Activated naive CD8-positive, alpha-beta T cell treated with anti-CD3 and anti-CD28 coated beads, Interleukin-2, amount 50 U/mL, for 24 hours (primary cell): ENCODE results near the gene PYDC1.
A peak's percentile ranks its signal among the peaks of the same experiment; 100 is the strongest.

Experiments
- ATAC-seq: fragments of 150-1000 bp; cut with Tn5 transposase; one replicate; pipeline ENCODE4 v1.10.0; 2021
- DNase-seq: peaks from one replicate; pipeline ENCODE4 v3.0.0; 2021
- H3K27ac Mint-ChIP-seq: one replicate; pipeline ENCODE4 v1.8.0; 2021; ENCODE audit warnings: mild to moderate bottlenecking, mixed read lengths
- H3K27me3 Mint-ChIP-seq: one replicate; pipeline ENCODE4 v1.8.0; 2021; ENCODE audit warnings: mixed read lengths
- H3K36me3 Mint-ChIP-seq: one replicate; pipeline ENCODE4 v1.8.0; 2021; ENCODE audit warnings: low read depth, mixed read lengths
- H3K4me1 Mint-ChIP-seq: one replicate; pipeline ENCODE4 v1.8.0; 2021; ENCODE audit warnings: mixed read lengths
- H3K4me3 Mint-ChIP-seq: one replicate; pipeline ENCODE4 v1.8.0; 2021; ENCODE audit warnings: mild to moderate bottlenecking, moderate library complexity, mixed read lengths
- H3K9me3 Mint-ChIP-seq: one replicate; pipeline ENCODE4 v1.8.0; 2021; ENCODE audit warnings: mixed read lengths

PYDC1 gene

GRCh38 chr16:31242206-31242605, 25.3 kb upstream of the PYDC1 start:
- H3K27me3 Mint-ChIP-seq, result no peaks in the 10 kb centered on the region
- no peak overlapping the region for H3K4me3 Mint-ChIP-seq
- no peak for ATAC-seq
- no peak for DNase-seq
- H3K36me3 Mint-ChIP-seq, result no peaks in the 10 kb centered on the region
- no peaks in the 10 kb centered on the region for H3K9me3 Mint-ChIP-seq
- H3K27ac Mint-ChIP-seq, result no peak overlapping the region
- peaks cover 3% of the 10 kb centered on the region for H3K4me1 Mint-ChIP-seq

- no peaks in the 10 kb centered on the region for H3K9me3 Mint-ChIP-seq
Measured at GRCh38 chr16:31238041-31238440, 21.1 kb upstream of the PYDC1 start.

GRCh38 chr16:31229501-31229900, 12.6 kb upstream of the PYDC1 start:
- H3K36me3 Mint-ChIP-seq, result no peaks in the 10 kb centered on the region
- H3K4me3 Mint-ChIP-seq, result no peak overlapping the region
- no peaks in the 10 kb centered on the region for H3K4me1 Mint-ChIP-seq
- no peaks in the 10 kb centered on the region for H3K9me3 Mint-ChIP-seq
- no peak for DNase-seq
- ATAC-seq, result no peak
- H3K27me3 Mint-ChIP-seq, result no peaks in the 10 kb centered on the region
- no peak overlapping the region for H3K27ac Mint-ChIP-seq

More at GRCh38 chr16:31238041-31238440, 21.1 kb upstream of the PYDC1 start:
- Mint-ChIP-seq H3K27me3 (no peaks in the 10 kb centered on the region), H3K36me3 (no peaks in the 10 kb centered on the region), H3K4me3 (no peak overlapping the region), H3K4me1 (no peaks in the 10 kb centered on the region), H3K27ac (no peak overlapping the region)
- no peak for DNase-seq
- ATAC-seq, result no peak

- Mint-ChIP-seq H3K9me3 (no peaks in the 10 kb centered on the region), H3K27me3 (no peaks in the 10 kb centered on the region), H3K4me1 (no peaks in the 10 kb centered on the region), H3K27ac (no peak overlapping the region), H3K36me3 (no peaks in the 10 kb centered on the region), H3K4me3 (no peak overlapping the region)
- ATAC-seq (no peak), DNase-seq (no peak)
Measured at GRCh38 chr16:31228206-31228605, 11.3 kb upstream of the PYDC1 start.

- Mint-ChIP-seq H3K9me3 (no peaks in the 10 kb centered on the region), H3K4me3 (no peak overlapping the region), H3K27me3 (peaks cover 8% of the 10 kb centered on the region), H3K27ac (no peak overlapping the region), H3K36me3 (no peaks in the 10 kb centered on the region), H3K4me1 (no peaks in the 10 kb centered on the region)
- ATAC-seq (no peak), DNase-seq (no peak)
Measured at GRCh38 chr16:31225193-31225592, 8.3 kb upstream of the PYDC1 start.

- Mint-ChIP-seq H3K36me3 (no peaks in the 10 kb centered on the region), H3K4me3 (no peak overlapping the region), H3K27me3 (peaks cover 8% of the 10 kb centered on the region), H3K27ac (no peak overlapping the region), H3K4me1 (no peaks in the 10 kb centered on the region), H3K9me3 (no peaks in the 10 kb centered on the region)
- DNase-seq (no peak), ATAC-seq (no peak)
Measured at GRCh38 chr16:31224092-31224955, 7.4 kb upstream of the PYDC1 start.

- H3K27ac Mint-ChIP-seq, result no peak overlapping the region
- H3K4me3 Mint-ChIP-seq, result no peak overlapping the region
- ATAC-seq (no peak), DNase-seq (no peak)
- H3K4me1 Mint-ChIP-seq, result no peaks in the 10 kb centered on the region
- H3K9me3 Mint-ChIP-seq, result no peaks in the 10 kb centered on the region
- peaks cover 18% of the 10 kb centered on the region for H3K27me3 Mint-ChIP-seq
- no peaks in the 10 kb centered on the region for H3K36me3 Mint-ChIP-seq
Measured at GRCh38 chr16:31223044-31223443, 6.1 kb upstream of the PYDC1 start.

GRCh38 chr16:31221357-31222160, 4.6 kb upstream of the PYDC1 start:
- Mint-ChIP-seq H3K4me3 (no peak overlapping the region), H3K9me3 (no peaks in the 10 kb centered on the region), H3K36me3 (no peaks in the 10 kb centered on the region), H3K27ac (no peak overlapping the region), H3K4me1 (peaks cover 5% of the 10 kb centered on the region), H3K27me3 (peaks cover 33% of the 10 kb centered on the region)
- DNase-seq, result no peak
- no peak for ATAC-seq

- Mint-ChIP-seq H3K4me3 (no peak overlapping the region), H3K4me1 (peaks cover 15% of the 10 kb centered on the region), H3K27me3 (peaks cover 45% of the 10 kb centered on the region), H3K27ac (no peak overlapping the region), H3K9me3 (no peaks in the 10 kb centered on the region), H3K36me3 (no peaks in the 10 kb centered on the region)
- ATAC-seq, result no peak
- no peak for DNase-seq
Measured at GRCh38 chr16:31219154-31219741, 2.3 kb upstream of the PYDC1 start.

GRCh38 chr16:31217136-31217530, 198 bp upstream of the PYDC1 start:
- H3K4me1 Mint-ChIP-seq, result peaks cover 15% of the 10 kb centered on the region
- H3K27ac Mint-ChIP-seq, result no peak overlapping the region
- H3K4me3 Mint-ChIP-seq, result peak overlapping the region; percentile 49
- no peaks in the 10 kb centered on the region for H3K36me3 Mint-ChIP-seq
- peaks cover 54% of the 10 kb centered on the region for H3K27me3 Mint-ChIP-seq
- DNase-seq (no peak), ATAC-seq (no peak)
- H3K9me3 Mint-ChIP-seq, result no peaks in the 10 kb centered on the region

GRCh38 chr16:31215287-31216162, 1.4 kb downstream of the PYDC1 start:
- peaks cover 21% of the 10 kb centered on the region for H3K4me1 Mint-ChIP-seq
- no peak for DNase-seq

GRCh38 chr16:31214708-31215286, 2.1 kb downstream of the PYDC1 start:
- H3K4me3 Mint-ChIP-seq, result peak overlapping the region; percentile 21
- H3K36me3 Mint-ChIP-seq, result no peaks in the 10 kb centered on the region
- ATAC-seq, result no peak
- DNase-seq, result no peak
- peaks cover 21% of the 10 kb centered on the region for H3K4me1 Mint-ChIP-seq
- H3K9me3 Mint-ChIP-seq, result no peaks in the 10 kb centered on the region
- no peak overlapping the region for H3K27ac Mint-ChIP-seq
- peaks cover 51% of the 10 kb centered on the region for H3K27me3 Mint-ChIP-seq

More at GRCh38 chr16:31215287-31216162, 1.4 kb downstream of the PYDC1 start:
- Mint-ChIP-seq H3K36me3 (no peaks in the 10 kb centered on the region), H3K9me3 (no peaks in the 10 kb centered on the region), H3K4me3 (peak overlapping the region; percentile 69), H3K27ac (no peak overlapping the region), H3K27me3 (peaks cover 51% of the 10 kb centered on the region)
- peak; percentile 55 for ATAC-seq

- H3K27ac Mint-ChIP-seq, result no peak within 1 kb of the TSS
- no peak for DNase-seq
- peaks cover 21% of the 10 kb centered on the region for H3K4me1 Mint-ChIP-seq
- ATAC-seq, result no peak
- no peaks in the 10 kb centered on the region for H3K36me3 Mint-ChIP-seq
- no peaks in the 10 kb centered on the region for H3K9me3 Mint-ChIP-seq
- peaks cover 50% of the 10 kb centered on the region for H3K27me3 Mint-ChIP-seq
- H3K4me3 Mint-ChIP-seq, result no peak within 1 kb of the TSS
Measured at GRCh38 chr16:31213877-31214707, 2.8 kb downstream of the PYDC1 start, which contains the start of gene TRIM72. TRIM72 (plus strand) TSS chr16:31214119; CDS start chr16:31214739, 620 bp downstream.
